ENCODE results near the gene DNM3.
A peak's percentile ranks its signal among the peaks of the same experiment; 100 is the strongest.

DNM3 gene

GRCh38 chr1:172184506-172185191 lies 343.4 kb downstream of the DNM3 start:
- H3K4me3 ChIP-seq (ENCODE audit: low read depth, low read length) = no peak overlapping the region
- no peak for TF ChIP-seq CTCF (IDR thresholded peaks at IDR 0.05; ENCODE audit: low read depth, low read length, missing control alignments)
- DNase-seq (ENCODE audit: low read depth) = no peak

DNA sequence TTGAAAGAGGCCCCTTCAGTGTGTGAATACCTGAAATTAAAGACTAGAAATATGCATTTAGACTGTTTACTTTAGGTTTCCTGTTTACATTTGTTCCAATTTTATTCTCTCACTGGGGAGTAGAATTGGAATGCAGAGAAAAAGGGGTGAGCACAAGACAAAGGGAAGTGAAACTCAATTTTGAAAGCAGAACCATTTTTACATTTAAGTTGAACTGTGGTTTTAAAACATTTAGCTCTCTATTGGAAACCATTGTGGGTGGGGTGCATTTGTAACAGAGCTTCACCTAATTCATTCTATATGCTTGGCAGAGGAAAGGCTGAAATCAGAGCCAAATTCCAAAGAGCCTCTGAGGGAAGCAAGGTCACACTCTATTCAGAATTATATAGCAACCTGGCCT lies 343.9 kb downstream of the DNM3 start:
- no peak overlapping the region for H3K4me3 ChIP-seq (ENCODE audit: low read depth, low read length)
- TF ChIP-seq CTCF (IDR thresholded peaks at IDR 0.05; ENCODE audit: low read depth, low read length, missing control alignments) = no peak
- DNase-seq (ENCODE audit: low read depth) = peak; percentile 61

DNA sequence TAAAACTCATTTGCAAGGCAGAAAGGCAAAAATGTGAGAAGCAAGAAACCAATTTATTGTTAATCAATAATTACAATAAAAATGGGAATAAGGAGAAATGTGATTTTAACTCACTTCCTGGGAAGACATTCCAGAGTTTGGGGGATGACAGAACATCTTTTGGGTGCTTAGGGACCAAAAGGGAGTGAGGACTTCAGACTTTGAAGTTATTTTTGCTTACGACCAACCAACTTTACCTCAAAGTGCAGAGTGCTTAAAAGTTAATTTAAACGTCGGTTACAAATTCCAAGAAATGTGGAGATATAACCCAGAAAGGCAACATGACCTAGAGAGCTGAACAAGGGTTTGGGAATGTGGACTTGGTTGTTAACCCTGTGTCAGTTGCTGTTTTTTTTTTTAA lies 344.7 kb downstream of the DNM3 start:
- DNase-seq (ENCODE audit: low read depth) = no peak
- no peak for TF ChIP-seq CTCF (IDR thresholded peaks at IDR 0.05; ENCODE audit: low read depth, low read length, missing control alignments)
- no peak overlapping the region for H3K4me3 ChIP-seq (ENCODE audit: low read depth, low read length)

DNA sequence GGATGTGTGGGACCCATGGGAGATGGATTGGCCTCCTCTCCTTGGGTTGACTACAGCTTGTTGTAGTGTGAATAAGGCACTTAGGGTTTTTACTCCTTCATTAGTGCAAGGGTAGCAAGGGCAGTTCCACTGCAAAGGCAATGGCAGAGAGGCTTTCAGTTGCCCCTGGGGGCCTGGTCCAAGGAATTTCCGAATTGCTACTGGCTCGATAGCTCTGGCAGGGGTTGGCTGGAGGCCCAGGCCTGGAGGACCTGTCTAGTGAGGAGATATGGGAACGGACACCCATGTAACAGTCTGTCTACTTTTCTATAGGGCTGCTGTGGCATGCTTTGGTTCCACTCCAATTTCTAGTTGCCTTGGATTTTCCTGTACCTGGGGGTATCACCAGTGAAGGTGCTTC lies 360.3 kb downstream of the DNM3 start:
- no peak overlapping the region for H3K4me3 ChIP-seq (ENCODE audit: low read depth, low read length)
- no peak for DNase-seq (ENCODE audit: low read depth)
- no peak for TF ChIP-seq CTCF (IDR thresholded peaks at IDR 0.05; ENCODE audit: low read depth, low read length, missing control alignments)

GRCh38 chr1:172203135-172203823 lies 362.0 kb downstream of the DNM3 start:
- no peak overlapping the region for H3K4me3 ChIP-seq (ENCODE audit: low read depth, low read length)
- DNase-seq (ENCODE audit: low read depth) = no peak
- no peak for TF ChIP-seq CTCF (IDR thresholded peaks at IDR 0.05; ENCODE audit: low read depth, low read length, missing control alignments)

- TF ChIP-seq CTCF (IDR thresholded peaks at IDR 0.05; ENCODE audit: low read depth, low read length, missing control alignments) = no peak
- no peak for DNase-seq (ENCODE audit: low read depth)
Measured at GRCh38 chr1:172203902-172204301, 362.6 kb downstream of the DNM3 start.

GRCh38 chr1:172206256-172206655 lies 365.0 kb downstream of the DNM3 start:
- no peak for DNase-seq (ENCODE audit: low read depth)
- H3K4me3 ChIP-seq (ENCODE audit: low read depth, low read length) = no peak overlapping the region
- no peak for TF ChIP-seq CTCF (IDR thresholded peaks at IDR 0.05; ENCODE audit: low read depth, low read length, missing control alignments)

More at GRCh38 chr1:172203902-172204301, 362.6 kb downstream of the DNM3 start:
- no peak overlapping the region for H3K4me3 ChIP-seq (ENCODE audit: low read depth, low read length)
